Measurements from ENCODE around the gene ARF1.

ARF1 gene

GRCh38 chr1:228059634-228060457 is 22.7 kb upstream of the ARF1 start:
- TF ChIP-seq CTCF (conservative IDR thresholded peaks at IDR 0.05; ENCODE audit: low read depth) = no peak
- ChIA-PET CTCF (interaction anchor here (0.6 to 1.0 kb wide), 2 partner anchors 25 to 118 kb away, joined by 3 read pairs; no protein-coding TSS in a partner anchor), POLR2A (ENCODE audit: low non-redundant PET) (no interaction called here)
- DNase-seq (ENCODE audit: low spot score) = peak; percentile 81
- 0 out of 2 replicates have a peak overlapping the region, but pooled peaks have one; percentile 17 for H3K27ac ChIP-seq

GRCh38 chr1:228060458-228061190 is 21.9 kb upstream of the ARF1 start:
- H3K27ac ChIP-seq = 0 out of 2 replicates have a peak overlapping the region, but pooled peaks have one; percentile 17
- POLR2A ChIA-PET (ENCODE audit: low non-redundant PET) = no interaction called here
- CTCF ChIA-PET = interaction anchor here (0.6 to 1.0 kb wide), 2 partner anchors 24 to 1310 kb away, joined by 3 read pairs; no protein-coding TSS in a partner anchor
- DNase-seq (ENCODE audit: low spot score) = no peak
- no peak for TF ChIP-seq CTCF (conservative IDR thresholded peaks at IDR 0.05; ENCODE audit: low read depth)

GRCh38 chr1:228061411-228062084 is 21.0 kb upstream of the ARF1 start:
- no peak for DNase-seq (ENCODE audit: low spot score)
- ChIA-PET CTCF (interaction anchor here (1.1 to 1.3 kb wide), 2 partner anchors 56 to 62 kb away, joined by 4 read pairs; no protein-coding TSS in a partner anchor), POLR2A (ENCODE audit: low non-redundant PET) (no interaction called here)
- no peak overlapping the region for H3K27ac ChIP-seq
- TF ChIP-seq CTCF (conservative IDR thresholded peaks at IDR 0.05; ENCODE audit: low read depth) = no peak

GRCh38 chr1:228062085-228062791 is 20.3 kb upstream of the ARF1 start:
- H3K27ac ChIP-seq = no peak overlapping the region
- no peak for DNase-seq (ENCODE audit: low spot score)
- no peak for TF ChIP-seq CTCF (conservative IDR thresholded peaks at IDR 0.05; ENCODE audit: low read depth)
- POLR2A ChIA-PET (ENCODE audit: low non-redundant PET) = no interaction called here
- CTCF ChIA-PET = interaction anchor here (1.1 to 1.3 kb wide), 2 partner anchors 56 to 63 kb away, joined by 4 read pairs; no protein-coding TSS in a partner anchor

- no peak for DNase-seq (ENCODE audit: low spot score)
- ChIA-PET POLR2A (ENCODE audit: low non-redundant PET) (no interaction called here), CTCF (no interaction called here)
- no peak overlapping the region for H3K27ac ChIP-seq
- no peak for TF ChIP-seq CTCF (conservative IDR thresholded peaks at IDR 0.05; ENCODE audit: low read depth)
Observed at GRCh38 chr1:228062812-228063211, 19.7 kb upstream of the ARF1 start.
